Common myeloid progenitor, CD34-positive (primary cell): ENCODE results near the gene MDFIC.
A peak's percentile ranks its signal among the peaks of the same experiment; 100 is the strongest.

Experiments used
- CTCF ChIA-PET: fragments of 350-600 bp; sonication (Branson Sonifier 250); formaldehyde crosslinking; loops from one replicate; lab custom pipeline; 2021; ENCODE audit warnings: antibody characterized with exemption; lab: Charles Lee
- POLR2A ChIA-PET: fragments of 350-600 bp; sonication (Branson Sonifier 250); formaldehyde crosslinking; loops from one replicate; lab custom pipeline; 2021; ENCODE audit warnings: antibody characterized with exemption; lab: Charles Lee
- DNase-seq, 3 donors: peaks; one replicate each; pipeline versions ENCODE4 v3.0.0 to v3.0.0-alpha.2; 2013
- H3K27ac ChIP-seq, 2 experiments: 1 replicate in 1 of 2; 2 replicates in 1 of 2; pipeline ENCODE4 v1.7.0; 2013; ENCODE audit warnings: inconsistent platforms in 2 of 2, low read length in 2 of 2, mild to moderate bottlenecking in 2 of 2, low read depth in 1 of 2, moderate library complexity in 1 of 2; ENCODE audit not compliant: severe bottlenecking in 2 of 2, insufficient read depth in 1 of 2, poor library complexity in 1 of 2
- H3K27me3 ChIP-seq, 5 experiments: replicated peaks in 2 of 5; 1 replicate in 3 of 5; 2 replicates in 2 of 5; pipeline versions ENCODE4 v1.6.1 to v1.7.0; 2013; ENCODE audit warnings: low read length in 4 of 5, mild to moderate bottlenecking in 2 of 5, moderate library complexity in 2 of 5, inconsistent platforms in 1 of 5; ENCODE audit not compliant: insufficient read depth in 5 of 5, control insufficient read depth in 4 of 5
- H3K36me3 ChIP-seq, 4 experiments: 1 replicate in 2 of 4; 2 replicates in 2 of 4; pipeline versions ENCODE4 v1.6.1 to v1.7.0; 2013; ENCODE audit warnings: low read length in 3 of 4, control low read depth in 1 of 4, mild to moderate bottlenecking in 1 of 4; ENCODE audit not compliant: control insufficient read depth in 4 of 4, insufficient read depth in 4 of 4
- H3K4me1 ChIP-seq, 4 experiments: 1 replicate in 3 of 4; 2 replicates in 1 of 4; pipeline versions ENCODE4 v1.6.1 to v1.7.1; 2013; ENCODE audit warnings: low read length in 3 of 4, mild to moderate bottlenecking in 3 of 4, control low read depth in 1 of 4, inconsistent platforms in 1 of 4, moderate library complexity in 1 of 4; ENCODE audit not compliant: control insufficient read depth in 4 of 4, insufficient read depth in 4 of 4; ENCODE audit errors: control extremely low read depth in 1 of 4
- H3K4me3 ChIP-seq, 7 experiments: 1 replicate in 4 of 7; 2 replicates in 3 of 7; pipeline versions ENCODE4 v1.5.1 to v1.7.0; 2013; ENCODE audit warnings: mild to moderate bottlenecking in 7 of 7, low read length in 6 of 7, moderate library complexity in 6 of 7, inconsistent platforms in 2 of 7, low read depth in 2 of 7, control low read depth in 1 of 7; ENCODE audit not compliant: insufficient read depth in 4 of 7, control insufficient read depth in 1 of 7; ENCODE audit errors: extremely low read depth in 1 of 7
- H3K9me3 ChIP-seq, 5 experiments: 1 replicate in 4 of 5; 2 replicates in 1 of 5; pipeline versions ENCODE4 v1.6.1 to v1.7.1; 2013; ENCODE audit warnings: low read length in 4 of 5, mild to moderate bottlenecking in 2 of 5, inconsistent platforms in 1 of 5, low read depth in 1 of 5, moderate library complexity in 1 of 5; ENCODE audit not compliant: control insufficient read depth in 4 of 5, insufficient read depth in 2 of 5; ENCODE audit errors: control extremely low read depth in 1 of 5
- WGBS: methylation state at CpG from one replicate; pipeline ENCODE4 v1.1.5; 2013; ENCODE audit not compliant: insufficient coverage; 5-methylcytosine and 5-hydroxymethylcytosine counted together

The MDFIC gene

GRCh38 chr7:115009139-115009538, 87.2 kb downstream of the MDFIC start:
- POLR2A ChIA-PET = no interaction called here
- H3K4me1 ChIP-seq = peaks cover 4 to 25% (median 13%) of the 10 kb centered on the region in 4 experiments
- H3K4me3 ChIP-seq = no peak overlapping the region
- WGBS = 80% methylated on average over 1 of the region's 3 CpGs
- no peaks in the 10 kb centered on the region for H3K9me3 ChIP-seq
- DNase-seq = peak in 1 of 3 donors; percentile 3
- CTCF ChIA-PET = interaction anchor here (0.7 kb wide), 1 partner anchor 1124 kb away, joined by 3 read pairs; no protein-coding TSS in a partner anchor
- H3K27ac ChIP-seq = no peak overlapping the region
- no peaks in the 10 kb centered on the region for H3K27me3 ChIP-seq
- peaks cover 1 to 14% (median 5%) of the 10 kb centered on the region in 4 experiments for H3K36me3 ChIP-seq

DNA sequence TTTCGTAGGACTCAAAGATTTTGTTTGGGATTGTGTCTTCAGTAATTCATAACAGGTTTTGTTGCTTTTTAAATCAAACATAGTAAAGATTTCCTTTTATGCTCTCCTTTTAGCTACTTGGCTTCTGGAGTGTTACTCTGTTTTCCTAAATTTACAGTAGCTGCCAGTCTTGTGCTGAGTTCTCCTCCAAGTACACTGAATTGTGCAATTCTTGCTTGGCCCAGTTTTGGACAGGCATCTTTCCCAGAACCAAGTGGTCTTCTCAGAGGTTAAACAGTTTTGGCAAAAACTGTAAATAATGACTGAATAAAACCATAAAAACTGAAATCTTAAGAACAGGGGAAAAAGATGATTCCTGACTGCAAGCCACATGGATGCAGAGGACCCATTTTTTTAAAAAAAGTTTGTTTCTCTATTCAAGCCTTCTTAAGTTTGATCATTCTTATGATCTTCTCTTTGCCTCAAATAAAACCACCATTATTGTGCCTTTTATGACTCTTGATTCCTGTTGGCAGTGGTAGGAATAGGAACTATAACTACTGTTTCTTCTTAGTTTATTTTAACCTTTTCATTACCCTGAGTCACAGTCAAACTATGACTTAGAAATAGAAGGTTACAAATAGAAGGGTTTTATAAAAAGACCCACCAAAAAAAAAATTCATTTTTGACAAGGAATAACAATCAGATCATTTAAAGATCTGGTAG, 88.0 kb downstream of the MDFIC start:
- H3K27me3 ChIP-seq = no peaks in the 10 kb centered on the region
- no peak overlapping the region for H3K4me3 ChIP-seq
- CTCF ChIA-PET = no interaction called here
- POLR2A ChIA-PET = no interaction called here
- DNase-seq = peak in 2 of 3 donors; percentile 12 to 23
- H3K9me3 ChIP-seq = no peaks in the 10 kb centered on the region
- WGBS = no CpG with 5 or more reads among the region's 1 CpG
- H3K4me1 ChIP-seq = peaks cover 4 to 25% (median 13%) of the 10 kb centered on the region in 4 experiments
- H3K27ac ChIP-seq = no peak overlapping the region
- H3K36me3 ChIP-seq = peaks cover 0 to 13% (median 4%) of the 10 kb centered on the region in 4 experiments

GRCh38 chr7:115010441-115010820, 88.5 kb downstream of the MDFIC start:
- Histone ChIP-seq H3K36me3 (peaks cover 0 to 16% (median 4%) of the 10 kb centered on the region in 4 experiments), H3K9me3 (no peaks in the 10 kb centered on the region), H3K27me3 (no peaks in the 10 kb centered on the region), H3K4me3 (no peak overlapping the region), H3K4me1 (peaks cover 4 to 25% (median 13%) of the 10 kb centered on the region in 4 experiments), H3K27ac (no peak overlapping the region)
- no peak for DNase-seq
- ChIA-PET POLR2A (no interaction called here), CTCF (no interaction called here)
- no CpG with 5 or more reads among the region's 1 CpG for WGBS

GRCh38 chr7:115013886-115014285, 92.0 kb downstream of the MDFIC start:
- ChIA-PET CTCF (no interaction called here), POLR2A (no interaction called here)
- Histone ChIP-seq H3K36me3 (peaks cover 2 to 29% (median 11%) of the 10 kb centered on the region in 4 experiments), H3K4me1 (peaks cover 4 to 15% (median 10%) of the 10 kb centered on the region in 4 experiments), H3K27me3 (no peaks in the 10 kb centered on the region), H3K4me3 (no peak overlapping the region), H3K9me3 (no peaks in the 10 kb centered on the region), H3K27ac (no peak overlapping the region)
- WGBS = 100% methylated on average over 1 of the region's 3 CpGs
- no peak for DNase-seq

- H3K9me3 ChIP-seq = no peaks in the 10 kb centered on the region
- DNase-seq = no peak
- H3K36me3 ChIP-seq = peaks cover 2 to 29% (median 11%) of the 10 kb centered on the region in 4 experiments
- no peak overlapping the region for H3K27ac ChIP-seq
- ChIA-PET CTCF (no interaction called here), POLR2A (no interaction called here)
- H3K4me1 ChIP-seq = peaks cover 0 to 14% (median 6%) of the 10 kb centered on the region in 4 experiments
- WGBS = no CpG with 5 or more reads among the region's 1 CpG
- no peaks in the 10 kb centered on the region for H3K27me3 ChIP-seq
- H3K4me3 ChIP-seq = no peak overlapping the region
Measured at GRCh38 chr7:115014794-115015193, 92.9 kb downstream of the MDFIC start.

- Histone ChIP-seq H3K9me3 (no peaks in the 10 kb centered on the region), H3K27me3 (no peaks in the 10 kb centered on the region), H3K4me1 (peaks cover 0 to 15% (median 10%) of the 10 kb centered on the region in 4 experiments), H3K4me3 (no peak overlapping the region), H3K36me3 (peaks cover 2 to 29% (median 11%) of the 10 kb centered on the region in 4 experiments), H3K27ac (no peak overlapping the region)
- POLR2A ChIA-PET = no interaction called here
- CTCF ChIA-PET = no interaction called here
- DNase-seq = no peak
- 100% methylated on average over 1 of the region's 4 CpGs for WGBS
Measured at GRCh38 chr7:115015619-115016018, 93.7 kb downstream of the MDFIC start.

DNA sequence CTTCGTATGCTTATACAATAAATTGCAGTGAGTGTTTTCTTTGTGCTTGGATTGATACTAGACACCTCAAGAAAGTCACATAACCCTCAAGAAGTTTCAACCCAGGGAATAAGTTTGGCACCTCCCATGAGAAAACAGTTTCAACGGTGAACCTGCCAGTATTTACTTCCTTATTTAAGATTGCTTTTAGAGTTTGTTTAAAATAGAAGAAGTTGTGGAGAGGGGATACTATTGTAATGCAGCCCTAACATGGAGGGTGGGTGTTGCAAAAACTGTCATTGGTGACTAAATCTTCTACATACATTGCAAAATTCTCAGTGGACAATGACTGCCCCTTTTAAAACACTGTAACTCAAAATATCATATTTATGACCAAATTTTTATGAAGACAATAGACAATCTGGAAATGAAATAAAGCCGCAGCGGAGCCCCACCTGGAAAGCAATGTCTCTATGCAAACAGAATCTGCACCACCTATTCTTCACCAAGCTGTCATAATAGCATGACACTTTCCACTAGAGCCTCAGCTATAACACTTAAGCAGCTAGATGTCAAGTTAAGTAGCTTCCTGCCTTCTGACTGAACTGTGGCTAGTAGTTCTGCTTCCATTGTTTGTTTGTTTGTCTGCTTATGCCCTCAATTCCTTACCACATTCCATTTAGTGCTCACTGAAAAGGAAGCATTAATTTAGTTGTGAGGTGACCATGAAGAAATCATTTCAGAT, 98.2 kb downstream of the MDFIC start:
- H3K4me3 ChIP-seq = peak overlapping the region in 1 of 7 experiments; percentile 4
- H3K27me3 ChIP-seq = no peaks in the 10 kb centered on the region
- H3K36me3 ChIP-seq = peaks cover 2 to 17% (median 8%) of the 10 kb centered on the region in 4 experiments
- POLR2A ChIA-PET = no interaction called here
- H3K9me3 ChIP-seq = peaks cover 0 to 1% (median 0%) of the 10 kb centered on the region in 5 experiments
- H3K4me1 ChIP-seq = peaks cover 14 to 50% (median 27%) of the 10 kb centered on the region in 4 experiments
- no peak overlapping the region for H3K27ac ChIP-seq
- peak in 2 of 3 donors; percentile 68 to 77 for DNase-seq
- CTCF ChIA-PET = interaction anchor here (0.9 kb wide), 1 partner anchor 35 kb away, joined by 3 read pairs; no protein-coding TSS in a partner anchor
- WGBS = 100% methylated on average over 2 of the region's 4 CpGs
